HG03135 (cell line): ENCODE results near the gene IQCK.

Experiments used
- ATAC-seq: cut with Tn5 transposase; IDR thresholded peaks from one replicate; pipeline ENCODE4 v1.9.1; 2021; ENCODE audit warnings: mild to moderate bottlenecking, moderate library complexity; ENCODE audit not compliant: unreplicated experiment

IQCK gene

DNA sequence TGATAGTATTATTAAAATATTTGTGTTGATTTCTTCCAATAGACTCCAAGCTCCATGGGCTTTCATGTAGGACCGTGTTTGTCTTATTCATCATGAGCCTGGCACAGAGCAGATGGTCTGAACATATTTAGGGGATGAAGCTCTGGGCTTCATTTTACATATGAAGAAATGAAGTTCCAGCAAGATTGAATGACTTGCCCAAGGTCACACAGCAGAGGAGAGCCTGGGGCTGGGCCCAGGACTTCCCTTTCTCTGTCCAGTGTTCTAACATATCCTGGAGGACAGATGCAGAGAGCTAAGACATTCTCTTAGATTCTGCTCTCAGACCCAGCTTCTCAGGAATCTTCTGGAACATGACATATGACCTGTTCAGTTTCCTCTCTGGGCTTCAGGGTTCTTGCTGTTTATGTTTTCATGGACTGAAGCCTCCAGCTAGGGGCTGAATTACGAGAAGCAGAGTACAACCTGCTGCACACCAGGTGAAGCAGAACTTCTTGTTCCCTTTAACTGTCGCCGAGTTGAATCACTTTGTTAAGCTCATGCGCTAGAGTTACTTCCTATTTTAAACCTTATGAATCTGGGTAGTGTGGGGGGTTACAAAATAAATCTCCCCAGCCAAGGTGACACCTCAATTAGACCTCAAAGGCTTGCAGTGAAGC lies 113.0 kb downstream of the IQCK start:
- ATAC-seq: no peak

- ATAC-seq: no peak
Observed at GRCh38 chr16:19831678-19832077, 113.6 kb downstream of the IQCK start.

- no peak for ATAC-seq
Observed at GRCh38 chr16:19833176-19833575, 115.1 kb downstream of the IQCK start.

DNA sequence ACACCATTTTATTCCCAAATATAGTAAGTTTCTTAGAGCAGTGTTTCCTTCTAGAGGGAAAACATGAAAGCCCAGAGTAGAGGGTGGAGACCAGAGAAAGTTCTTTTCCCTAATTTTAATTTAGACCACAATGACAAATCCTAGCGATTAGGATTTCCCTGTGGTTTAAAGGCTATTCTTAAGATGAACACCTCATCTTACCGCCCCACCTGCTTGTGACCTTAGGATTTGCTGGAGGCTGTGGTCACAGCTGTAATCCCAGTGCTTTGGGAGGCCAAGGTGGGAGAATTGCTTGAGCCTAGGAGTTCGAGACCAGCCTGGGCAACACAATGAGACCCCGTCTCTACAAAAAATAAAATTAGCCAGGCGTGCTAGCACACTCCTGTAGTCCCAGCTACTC lies 115.5 kb downstream of the IQCK start:
- ATAC-seq: no peak

- ATAC-seq: no peak
Observed at GRCh38 chr16:19835196-19835595, 117.1 kb downstream of the IQCK start.

- ATAC-seq: no peak
Observed at GRCh38 chr16:19835968-19836421, 117.9 kb downstream of the IQCK start.

DNA sequence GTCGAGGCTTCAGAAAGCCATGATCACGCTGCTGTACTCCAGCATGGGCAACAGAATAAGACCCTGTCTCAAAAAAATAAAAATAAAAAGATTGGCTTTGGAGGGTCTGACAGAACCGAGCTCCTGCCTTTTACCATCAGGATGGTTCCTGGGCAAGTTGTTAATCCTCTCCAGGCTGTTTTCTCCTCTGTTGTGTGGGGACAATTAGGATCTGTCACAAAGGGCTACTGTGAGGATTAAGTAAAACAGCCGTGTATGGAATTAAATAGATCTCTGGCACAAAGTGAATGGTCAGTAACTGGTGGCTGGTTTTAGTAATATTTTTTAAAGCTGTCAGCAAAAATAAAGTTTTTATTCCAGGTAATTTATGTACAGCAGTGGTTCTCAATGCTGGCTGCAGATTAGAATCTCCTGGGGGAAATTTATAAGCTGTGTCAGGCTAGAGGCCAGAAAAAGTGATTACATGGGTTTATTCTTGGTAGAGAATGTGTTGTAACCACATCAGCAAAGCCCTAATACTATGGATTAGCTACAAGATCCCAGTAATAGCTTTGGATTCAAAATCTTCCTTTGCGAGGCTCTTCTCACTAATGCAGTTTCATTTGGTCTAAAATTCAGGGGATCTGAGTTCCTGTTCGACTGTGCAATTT lies 119.4 kb downstream of the IQCK start:
- no peak for ATAC-seq

- no peak for ATAC-seq
Observed at GRCh38 chr16:19837984-19838707, 120.1 kb downstream of the IQCK start.

DNA sequence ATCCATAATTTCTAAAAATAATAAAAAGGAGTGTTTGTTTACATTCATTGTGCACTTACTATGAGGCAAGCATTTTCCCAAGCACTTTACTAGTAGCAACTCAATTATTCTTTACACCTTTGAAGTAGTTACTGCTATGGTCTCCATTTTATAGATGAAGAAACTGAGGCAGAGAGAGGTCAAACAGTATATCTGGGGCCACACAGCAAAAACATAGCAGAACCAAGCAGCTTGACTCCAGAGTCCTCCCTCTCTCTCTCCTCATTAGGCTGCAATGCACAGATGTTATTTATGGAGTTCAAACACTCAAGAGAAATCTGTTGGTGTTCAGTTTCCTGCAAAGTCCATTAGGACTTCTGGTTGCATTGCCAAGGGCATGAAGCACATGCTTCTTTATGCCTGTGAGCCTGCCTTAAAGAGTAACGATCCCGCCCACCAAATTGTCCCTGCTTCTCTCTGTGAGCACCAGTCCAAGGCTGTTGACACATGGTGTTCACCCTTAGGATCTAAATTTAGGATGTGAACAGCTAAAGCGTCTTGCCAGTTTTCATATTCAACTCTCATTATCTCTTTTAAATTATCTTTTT lies 122.5 kb downstream of the IQCK start:
- no peak for ATAC-seq

DNA sequence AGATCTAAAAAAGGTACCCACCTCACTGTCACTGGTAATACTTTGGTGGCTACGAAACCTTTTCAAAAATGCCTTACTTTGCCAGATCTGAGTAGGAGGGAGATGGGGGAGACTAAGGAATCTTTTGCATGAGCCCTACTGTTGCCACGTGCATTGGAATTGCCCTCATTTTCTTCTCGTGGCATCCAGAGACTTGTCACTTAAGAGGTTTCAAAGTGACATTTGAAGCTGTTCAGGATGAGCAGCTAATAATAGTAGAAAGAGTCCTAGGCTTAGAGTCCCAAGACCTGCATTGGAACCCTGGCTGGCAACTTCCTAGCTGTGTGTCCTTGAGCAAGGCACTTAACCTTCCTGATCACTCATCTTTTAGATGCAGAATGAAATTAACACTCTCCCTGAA lies 123.1 kb downstream of the IQCK start:
- ATAC-seq: no peak

DNA sequence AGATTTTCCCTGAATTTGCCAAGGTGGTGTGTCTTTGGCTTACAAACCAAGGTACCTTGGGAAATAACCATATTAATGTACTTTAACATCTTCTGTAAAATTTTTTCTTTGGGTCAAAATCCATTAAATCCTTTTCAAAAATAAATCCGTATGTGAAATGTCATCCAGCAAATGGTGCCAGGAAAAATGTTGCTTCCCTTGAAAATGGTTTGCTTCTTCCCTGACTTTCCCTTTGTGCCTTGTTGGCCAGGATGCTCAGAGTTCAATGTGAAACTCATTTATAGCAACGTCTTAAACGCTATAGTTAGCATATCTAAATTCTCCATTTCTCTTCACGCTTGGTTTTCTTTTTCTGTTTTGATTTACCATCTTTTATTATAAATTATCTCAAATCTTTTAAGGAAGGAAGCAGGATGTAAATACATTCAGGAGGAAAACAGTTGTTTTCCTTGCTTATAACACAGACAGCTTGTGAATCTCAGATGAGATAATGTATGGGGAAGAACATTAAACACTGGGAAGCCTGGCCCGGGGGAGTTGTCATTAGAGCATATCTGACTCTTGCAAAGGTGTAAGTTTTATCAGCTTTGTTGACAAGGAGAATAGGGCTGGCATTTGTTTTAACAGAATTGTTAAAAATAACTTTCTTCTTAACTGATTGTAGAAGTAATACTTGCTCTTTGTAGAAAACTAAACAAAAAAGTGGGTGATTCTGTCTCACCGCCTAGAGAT lies 124.5 kb downstream of the IQCK start:
- no peak for ATAC-seq

DNA sequence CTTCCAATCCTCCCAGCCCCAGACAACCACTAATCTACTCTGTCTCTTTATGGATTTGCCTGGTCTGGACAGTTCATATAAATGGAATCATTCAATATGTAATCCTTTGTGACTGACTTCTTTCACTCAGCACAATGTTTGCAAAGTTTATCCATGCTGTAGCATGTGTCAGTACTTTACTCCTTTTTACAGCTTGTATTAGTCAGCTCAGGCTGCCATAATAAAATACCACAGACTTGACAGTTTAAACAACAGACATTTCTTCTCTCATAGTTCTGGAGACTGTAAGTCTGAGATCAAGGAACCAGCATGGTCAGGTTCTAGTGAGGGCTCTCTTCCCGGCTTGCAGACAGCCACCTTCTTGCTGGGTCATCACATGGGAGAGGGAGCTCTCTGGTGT lies 125.3 kb downstream of the IQCK start:
- ATAC-seq: no peak

DNA sequence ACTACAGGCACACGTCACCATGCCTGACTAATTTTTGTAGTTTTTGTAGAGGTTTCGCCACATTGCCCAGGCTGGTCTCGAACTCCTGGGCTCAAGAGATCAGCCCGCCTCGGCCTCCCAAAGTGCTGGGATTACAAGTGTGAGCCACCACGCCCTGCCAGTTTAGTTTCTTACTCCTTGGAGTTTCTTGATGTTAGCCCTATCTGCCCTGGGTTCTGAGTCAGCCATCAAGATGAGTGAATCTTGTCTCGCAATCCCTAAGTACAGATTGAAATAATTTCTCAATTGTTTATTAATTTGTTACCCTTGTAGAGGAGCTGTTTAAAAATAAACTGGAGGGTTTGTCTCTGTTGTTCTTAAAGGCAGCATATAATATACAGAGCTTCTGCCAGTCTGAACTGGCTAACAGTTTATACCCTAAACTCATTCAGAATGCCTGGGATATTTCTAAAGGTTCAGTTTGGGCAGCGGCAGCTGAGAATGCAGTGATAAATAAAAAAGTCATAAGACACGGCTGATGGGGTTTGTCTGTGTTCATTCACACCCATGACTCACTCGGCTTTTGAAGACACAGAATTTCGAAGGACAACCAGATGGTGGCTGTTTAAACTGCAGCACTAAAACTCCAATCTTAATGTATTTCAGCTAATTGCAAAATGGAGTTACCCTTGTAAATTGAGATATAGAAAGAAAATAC lies 127.0 kb downstream of the IQCK start:
- no peak for ATAC-seq

GRCh38 chr16:19846436-19846835 lies 128.4 kb downstream of the IQCK start:
- no peak for ATAC-seq

- ATAC-seq: no peak
Observed at GRCh38 chr16:19848756-19849155, 130.7 kb downstream of the IQCK start.

DNA sequence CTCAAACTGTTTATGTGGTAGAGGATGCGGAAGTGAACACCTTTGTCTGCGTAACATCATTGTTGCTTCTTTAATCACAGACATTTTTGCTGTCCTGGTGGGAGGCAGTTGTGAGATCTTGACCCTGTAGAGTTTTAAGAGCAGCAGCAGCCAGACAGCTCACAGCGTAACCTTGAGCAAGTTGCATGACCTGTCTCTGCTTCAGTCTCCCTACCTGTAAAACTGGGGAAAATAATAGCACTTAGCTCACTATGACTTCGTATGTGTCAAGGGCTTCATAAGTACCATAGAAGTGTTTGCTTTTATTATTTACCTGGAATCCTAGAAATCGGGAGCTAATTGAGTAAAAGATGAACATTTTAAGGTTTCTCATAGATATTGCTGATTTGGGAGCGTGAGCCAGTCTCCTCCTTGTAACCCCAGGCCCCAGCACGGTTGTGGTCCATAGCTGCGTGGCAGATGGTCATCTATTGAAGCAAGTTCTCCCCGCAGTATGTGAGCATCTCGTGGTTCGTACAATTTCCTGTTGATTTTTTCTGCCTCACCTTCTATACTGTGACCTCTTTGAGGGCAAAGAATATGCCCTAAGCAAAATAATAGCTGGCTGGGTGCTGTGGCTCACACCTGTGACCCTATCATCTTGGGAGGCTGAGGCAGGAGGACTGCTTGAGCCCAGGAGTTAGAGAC lies 132.2 kb downstream of the IQCK start:
- ATAC-seq: no peak

DNA sequence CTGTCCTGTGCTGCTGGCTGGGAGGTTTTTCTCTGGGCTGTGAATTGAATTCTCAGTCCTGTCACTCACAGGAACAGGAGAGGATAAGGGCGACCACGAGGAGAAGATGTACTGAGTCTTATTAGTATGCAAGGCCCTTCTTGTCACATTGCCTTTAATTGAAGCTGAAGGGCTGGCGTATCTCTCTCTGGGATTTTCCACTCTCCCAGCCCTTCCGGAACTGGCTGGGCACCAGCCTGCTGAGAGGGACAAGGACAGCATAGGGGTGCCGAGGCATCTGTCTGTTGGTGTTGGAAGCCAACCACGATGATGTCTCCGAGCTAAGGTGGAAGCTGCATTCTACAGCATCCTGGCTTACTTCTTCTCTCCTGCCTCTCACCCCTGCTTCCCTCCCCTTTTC lies 133.4 kb downstream of the IQCK start:
- no peak for ATAC-seq

DNA sequence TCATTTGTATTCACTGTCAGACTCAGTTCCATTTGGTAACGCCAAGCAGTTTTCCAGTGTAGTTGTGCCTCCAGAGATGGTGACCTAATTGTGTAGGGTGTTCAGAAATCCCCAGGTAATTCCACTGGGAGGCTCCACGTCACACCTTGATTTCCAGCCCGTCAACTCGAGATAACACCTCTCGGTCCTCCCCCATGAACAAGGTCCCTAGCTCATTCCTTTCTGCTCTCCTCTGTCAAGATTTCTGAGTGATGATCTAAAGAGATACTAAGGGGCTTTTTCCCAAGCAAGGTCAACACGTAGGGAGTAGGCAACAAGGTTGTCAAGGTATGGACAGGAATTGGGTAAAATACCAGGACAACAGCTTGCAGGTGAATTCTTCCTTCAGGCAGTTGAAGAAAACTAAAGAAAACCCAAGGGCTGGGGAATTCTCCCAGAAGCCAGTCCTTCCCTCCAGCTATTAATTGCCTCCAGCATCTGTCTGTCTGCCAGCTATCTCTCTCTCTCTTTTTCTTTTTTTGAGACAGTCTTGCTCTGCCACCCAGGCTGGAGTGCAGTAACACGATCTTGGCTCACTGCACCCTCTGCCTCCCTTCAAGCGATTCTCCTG lies 135.2 kb downstream of the IQCK start:
- no peak for ATAC-seq

GRCh38 chr16:19853742-19854542 lies 135.9 kb downstream of the IQCK start:
- no peak for ATAC-seq
